GM06990 (cell line): ENCODE data around the gene TMEM185B.
A peak's percentile ranks its signal among the peaks of the same experiment; 100 is the strongest.

Experiments used
- DNase-seq: peaks from one replicate; pipeline ENCODE4 v3.0.0-alpha.2; 2011; ENCODE audit not compliant: insufficient read length; ENCODE audit errors: extremely low read depth
- H3K27me3 ChIP-seq: replicated peaks from 2 replicates; pipeline ENCODE4 v1.6.0; 2011; ENCODE audit warnings: low read length; ENCODE audit not compliant: control insufficient read depth, insufficient read depth
- H3K36me3 ChIP-seq: 2 replicates; pipeline ENCODE4 v1.5.1; 2011; ENCODE audit warnings: low read length; ENCODE audit not compliant: control insufficient read depth, insufficient read depth
- H3K4me3 ChIP-seq: replicated peaks from 2 replicates; pipeline ENCODE4 v1.5.1; 2011; ENCODE audit warnings: low read depth, mild to moderate bottlenecking, control low read depth, low read length
- TF ChIP-seq, protein P1 (sequence below): IDR thresholded peaks from 2 replicates; pipeline ENCODE4 v1.5.1; 2011; ENCODE audit warnings: low read length, control low read depth, mild to moderate bottlenecking, inconsistent platforms; ENCODE audit not compliant: insufficient read depth, poor library complexity, severe bottlenecking

TMEM185B gene

GRCh38 chr2:120222186-120223033 lies 790 bp downstream of the TMEM185B start:
- DNase-seq: no peak
- TF ChIP-seq, protein P1, sequence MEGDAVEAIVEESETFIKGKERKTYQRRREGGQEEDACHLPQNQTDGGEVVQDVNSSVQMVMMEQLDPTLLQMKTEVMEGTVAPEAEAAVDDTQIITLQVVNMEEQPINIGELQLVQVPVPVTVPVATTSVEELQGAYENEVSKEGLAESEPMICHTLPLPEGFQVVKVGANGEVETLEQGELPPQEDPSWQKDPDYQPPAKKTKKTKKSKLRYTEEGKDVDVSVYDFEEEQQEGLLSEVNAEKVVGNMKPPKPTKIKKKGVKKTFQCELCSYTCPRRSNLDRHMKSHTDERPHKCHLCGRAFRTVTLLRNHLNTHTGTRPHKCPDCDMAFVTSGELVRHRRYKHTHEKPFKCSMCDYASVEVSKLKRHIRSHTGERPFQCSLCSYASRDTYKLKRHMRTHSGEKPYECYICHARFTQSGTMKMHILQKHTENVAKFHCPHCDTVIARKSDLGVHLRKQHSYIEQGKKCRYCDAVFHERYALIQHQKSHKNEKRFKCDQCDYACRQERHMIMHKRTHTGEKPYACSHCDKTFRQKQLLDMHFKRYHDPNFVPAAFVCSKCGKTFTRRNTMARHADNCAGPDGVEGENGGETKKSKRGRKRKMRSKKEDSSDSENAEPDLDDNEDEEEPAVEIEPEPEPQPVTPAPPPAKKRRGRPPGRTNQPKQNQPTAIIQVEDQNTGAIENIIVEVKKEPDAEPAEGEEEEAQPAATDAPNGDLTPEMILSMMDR: no peak
- H3K4me3 ChIP-seq: peak overlapping the region; percentile 69
- no peaks in the 10 kb centered on the region for H3K27me3 ChIP-seq
- H3K36me3 ChIP-seq: peaks cover 9% of the 10 kb centered on the region

GRCh38 chr2:120221616-120222015 lies 1.6 kb downstream of the TMEM185B start:
- DNase-seq: no peak
- peaks cover 9% of the 10 kb centered on the region for H3K36me3 ChIP-seq
- TF ChIP-seq, protein P1: no peak
- H3K4me3 ChIP-seq: no peak overlapping the region; the same call in 1 of the 2 replicates
- H3K27me3 ChIP-seq: no peaks in the 10 kb centered on the region

DNA sequence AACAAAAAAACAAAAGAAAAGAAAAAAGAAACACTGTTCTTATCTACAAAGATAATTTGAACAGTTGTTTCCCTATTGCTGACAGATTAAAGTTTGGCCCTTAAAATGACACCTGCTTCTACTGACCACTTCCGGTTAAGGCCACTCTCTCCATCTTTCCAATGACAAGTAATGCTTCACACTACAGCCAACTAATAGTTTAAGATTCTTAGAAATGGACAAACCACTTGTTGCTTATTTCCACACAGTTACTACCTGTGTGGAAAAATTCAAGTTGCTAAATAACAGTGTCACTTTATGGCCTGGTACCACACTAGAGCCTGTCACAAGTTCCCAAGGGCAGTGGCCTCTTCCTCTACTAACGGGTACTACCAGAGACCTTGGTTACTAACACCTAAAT lies 2.4 kb downstream of the TMEM185B start:
- H3K4me3 ChIP-seq: no peak overlapping the region
- peaks cover 8% of the 10 kb centered on the region for H3K36me3 ChIP-seq
- H3K27me3 ChIP-seq: no peaks in the 10 kb centered on the region
- TF ChIP-seq, protein P1: no peak
- no peak for DNase-seq

- no peak overlapping the region for H3K4me3 ChIP-seq
These were observed 3.4 kb downstream of the TMEM185B start for GRCh38 chr2:120219766-120220165.

GRCh38 chr2:120219291-120219690 lies 3.9 kb downstream of the TMEM185B start:
- peaks cover 7% of the 10 kb centered on the region for H3K36me3 ChIP-seq

More at GRCh38 chr2:120219766-120220165, 3.4 kb downstream of the TMEM185B start:
- no peak for DNase-seq
- Histone ChIP-seq H3K27me3 (no peaks in the 10 kb centered on the region), H3K36me3 (peaks cover 7% of the 10 kb centered on the region)
- TF ChIP-seq, protein P1: no peak

More at GRCh38 chr2:120219291-120219690, 3.9 kb downstream of the TMEM185B start:
- DNase-seq: no peak
- Histone ChIP-seq H3K4me3 (no peak overlapping the region), H3K27me3 (no peaks in the 10 kb centered on the region)
- TF ChIP-seq, protein P1: no peak
